H1 (cell line): ENCODE results near the gene GALR1. TPM values are rescaled to one million over a fixed set of nuclear protein-coding genes. Genes with fewer than 3 reads are reported as not detected.

Experiments used
- CTCF ChIA-PET: fragments of 300-600 bp; sonication (Branson Sonifier 250); formaldehyde crosslinking; loops from one replicate; lab custom pipeline; 2021; ENCODE audit not compliant: partially characterized antibody; lab: Charles Lee
- POLR2A ChIA-PET: fragments of 300-600 bp; sonication (Branson Sonifier 250); formaldehyde crosslinking; loops from one replicate; lab custom pipeline; 2021; ENCODE audit warnings: inconsistent platforms; ENCODE audit not compliant: partially characterized antibody; lab: Charles Lee
- DNase-seq, 2 experiments: peaks; one replicate each; pipeline versions ENCODE4 v3.0.0 to v3.0.0-alpha.2; 2010 to 2022; ENCODE audit warnings: low spot score in 2 of 2, low read depth in 1 of 2, mixed read lengths in 1 of 2
- FAIRE-seq: peaks from 2 replicates; lab custom pipeline; 2011; peaks lifted over from hg19 to GRCh38; lab: Jason Lieb, UNC
- H2AFZ ChIP-seq: 2 replicates; pipeline ENCODE4 v1.8.1; 2012; ENCODE audit warnings: low read length, inconsistent platforms
- H2AK5ac ChIP-seq: 2 replicates; pipeline ENCODE4 v1.6.1; 2013; ENCODE audit warnings: low read depth, low read length
- H2BK120ac ChIP-seq: replicated peaks from 2 replicates; pipeline ENCODE3; 2013; ENCODE audit warnings: low read depth, low read length, inconsistent platforms
- H2BK12ac ChIP-seq: 2 replicates; pipeline ENCODE4 v1.6.1; 2013; ENCODE audit warnings: low read depth, low read length
- H2BK15ac ChIP-seq: 2 replicates; pipeline ENCODE4 v1.6.1; 2013; ENCODE audit warnings: low read length
- H2BK20ac ChIP-seq: 2 replicates; pipeline ENCODE4 v1.6.1; 2013; ENCODE audit warnings: low read length
- H2BK5ac ChIP-seq: 2 replicates; pipeline ENCODE4 v1.6.1; 2013; ENCODE audit warnings: low read depth, low read length
- H3K14ac ChIP-seq: 2 replicates; pipeline ENCODE4 v1.6.1; 2013; ENCODE audit warnings: inconsistent platforms; ENCODE audit not compliant: insufficient read length
- H3K18ac ChIP-seq: 2 replicates; pipeline ENCODE4 v1.6.1; 2013; ENCODE audit warnings: low read length; ENCODE audit errors: extremely low read depth
- H3K23ac ChIP-seq: 2 replicates; pipeline ENCODE4 v1.6.1; 2013; ENCODE audit warnings: inconsistent platforms; ENCODE audit not compliant: insufficient read length
- H3K23me2 ChIP-seq: 2 replicates; pipeline ENCODE4 v1.6.1; 2013; ENCODE audit warnings: low read depth, low read length
- H3K27ac ChIP-seq: 2 replicates; pipeline ENCODE4 v1.6.1; 2011; ENCODE audit warnings: low read depth, low read length, inconsistent platforms
- H3K27me3 ChIP-seq, 4 experiments: replicated peaks in 1 of 4; 1 replicate in 1 of 4; 2 replicates in 3 of 4; pipeline versions ENCODE4 v1.6.1 to v1.8.1; 2011 to 2013; ENCODE audit warnings: low read length in 3 of 4, mild to moderate bottlenecking in 3 of 4, inconsistent platforms in 2 of 4, mixed read lengths in 2 of 4, moderate library complexity in 1 of 4; ENCODE audit not compliant: control insufficient read depth in 3 of 4, insufficient read depth in 3 of 4; ENCODE audit errors: extremely low read depth in 1 of 4
- H3K36me3 ChIP-seq, 4 experiments: 2 replicates each; pipeline versions ENCODE4 v1.6.1 to v1.8.1; 2011 to 2013; ENCODE audit warnings: mild to moderate bottlenecking in 4 of 4, low read length in 3 of 4, moderate library complexity in 2 of 4, control low read depth in 1 of 4, inconsistent platforms in 1 of 4; ENCODE audit not compliant: insufficient read depth in 4 of 4, control insufficient read depth in 2 of 4
- H3K4ac ChIP-seq: replicated peaks from 2 replicates; pipeline ENCODE3; 2013; ENCODE audit warnings: low read length, low read depth, mixed read lengths, inconsistent platforms; ENCODE audit not compliant: insufficient read length
- H3K4me1 ChIP-seq, 4 experiments: replicated peaks in 1 of 4; 1 replicate in 1 of 4; 2 replicates in 3 of 4; pipeline versions ENCODE4 v1.6.1 to v1.8.1; 2011 to 2013; ENCODE audit warnings: low read length in 3 of 4, inconsistent platforms in 2 of 4, mixed read lengths in 1 of 4; ENCODE audit not compliant: insufficient read depth in 4 of 4, control insufficient read depth in 3 of 4
- H3K4me2 ChIP-seq, 2 experiments: 2 replicates each; pipeline versions ENCODE4 v1.6.1 to v1.8.1; 2011 to 2013; ENCODE audit warnings: low read depth in 2 of 2, low read length in 2 of 2, control low read depth in 1 of 2, inconsistent platforms in 1 of 2, mild to moderate bottlenecking in 1 of 2; ENCODE audit not compliant: insufficient read depth in 1 of 2
- H3K4me3 ChIP-seq, 4 experiments: fragments of 200-600, 300-600 bp in 1 of 4; sonication (generic), shearing (Covaris generic), sonication (Bioruptor Twin) in 1 of 4; 2 replicates each; pipeline versions ENCODE4 v1.5.1 to v1.8.1; 2011 to 2016; ENCODE audit warnings: low read length in 4 of 4, low read depth in 3 of 4, control low read depth in 2 of 4, inconsistent platforms in 2 of 4, mild to moderate bottlenecking in 2 of 4, mixed read lengths in 1 of 4, moderate library complexity in 1 of 4; ENCODE audit not compliant: insufficient read depth in 2 of 4; ENCODE audit errors: extremely low read depth in 1 of 4
- H3K56ac ChIP-seq: replicated peaks from 2 replicates; pipeline ENCODE3; 2013; ENCODE audit warnings: low read depth, mild to moderate bottlenecking, mixed read lengths, low read length, inconsistent platforms; ENCODE audit not compliant: insufficient read length
- H3K79me1 ChIP-seq: 2 replicates; pipeline ENCODE4 v1.6.1; 2013; ENCODE audit warnings: low read depth, low read length, control low read depth
- H3K79me2 ChIP-seq, 2 experiments: 2 replicates each; pipeline versions ENCODE4 v1.6.1 to v1.8.1; 2012 to 2013; ENCODE audit warnings: low read length in 2 of 2, mild to moderate bottlenecking in 2 of 2, inconsistent platforms in 1 of 2; ENCODE audit not compliant: insufficient read depth in 2 of 2, control insufficient read depth in 1 of 2
- H3K9ac ChIP-seq, 4 experiments: replicated peaks in 1 of 4; 1 replicate in 1 of 4; 2 replicates in 3 of 4; pipeline versions ENCODE4 v1.6.1 to v1.8.1; 2011 to 2013; ENCODE audit warnings: low read depth in 3 of 4, low read length in 3 of 4, control low read depth in 2 of 4, mild to moderate bottlenecking in 2 of 4, moderate library complexity in 2 of 4, inconsistent platforms in 1 of 4; ENCODE audit errors: extremely low read depth in 1 of 4
- H3K9me3 ChIP-seq, 2 experiments: 2 replicates each; pipeline versions ENCODE4 v1.6.1 to v1.8.1; 2012 to 2013; ENCODE audit warnings: mild to moderate bottlenecking in 2 of 2, moderate library complexity in 2 of 2, control low read depth in 1 of 2, inconsistent platforms in 1 of 2, low read depth in 1 of 2, low read length in 1 of 2, mixed read lengths in 1 of 2; ENCODE audit not compliant: insufficient read depth in 2 of 2
- H4K20me1 ChIP-seq, 2 experiments: replicated peaks in 1 of 2; 2 replicates each; pipeline versions ENCODE3 to v1.8.1; 2011 to 2013; ENCODE audit warnings: inconsistent platforms in 2 of 2, low read length in 2 of 2, mild to moderate bottlenecking in 1 of 2; ENCODE audit not compliant: insufficient read depth in 2 of 2, control insufficient read depth in 1 of 2
- H4K5ac ChIP-seq: 2 replicates; pipeline ENCODE4 v1.6.1; 2013; ENCODE audit warnings: low read length, low read depth, mixed read lengths, inconsistent platforms; ENCODE audit not compliant: insufficient read length
- H4K8ac ChIP-seq: 2 replicates; pipeline ENCODE4 v1.8.0; 2013; ENCODE audit warnings: mild to moderate bottlenecking, moderate library complexity, low read length, inconsistent platforms; ENCODE audit not compliant: insufficient read depth; ENCODE audit errors: extremely low read depth
- H4K91ac ChIP-seq: replicated peaks from 2 replicates; pipeline ENCODE3; 2013; ENCODE audit warnings: low read length, mixed read lengths, inconsistent platforms; ENCODE audit not compliant: insufficient read length
- PHF8 ChIP-seq: fragments of 200-600 bp; sonication (generic); conservative IDR thresholded peaks from 2 replicates; pipeline ENCODE4 v1.7.1; 2012; ENCODE audit warnings: low read depth, mild to moderate bottlenecking, inconsistent platforms, low read length, moderate library complexity
- SIN3A ChIP-seq, 2 experiments: IDR thresholded peaks in 1 of 2; conservative IDR thresholded peaks in 1 of 2; 2 replicates each; pipeline ENCODE4 v1.6.1; 2011 to 2012; ENCODE audit warnings: low read length in 2 of 2, improper control_type of control experiment in 1 of 2, low read depth in 1 of 2, mild to moderate bottlenecking in 1 of 2
- WGBS, 2 experiments: shearing (Covaris generic) in 1 of 2; methylation state at CpG; one replicate each; pipeline versions ENCODE4 v1.1.6 to v1.1.7; 2013 to 2015; ENCODE audit warnings: low lambda C conversion rate in 2 of 2, mixed read lengths in 2 of 2, inconsistent platforms in 1 of 2, low coverage in 1 of 2, missing lambda C conversion rate in 1 of 2; ENCODE audit not compliant: insufficient replicate concordance in 2 of 2, insufficient coverage in 1 of 2, insufficient read length in 1 of 2; ENCODE audit errors: extremely low coverage in 1 of 2, missing lambda C conversion rate in 1 of 2; 5-methylcytosine and 5-hydroxymethylcytosine counted together
- polyA plus RNA-seq, 7 experiments: library from polyadenylated mRNA; depleted of rRNA in 3 of 7; stranded (reverse) in 5 of 7; unstranded in 2 of 7; fragments of >200 nt in 5 of 7; fragments of 200-250 nt in 2 of 7; gene quantifications; 1 replicate in 5 of 7; 2 replicates in 1 of 7; 4 replicates in 1 of 7; pipeline versions ENCODE4 v1.2.1 to v1.2.3, GENCODE V29; 2011 to 2013; ENCODE audit warnings: missing spikeins in 2 of 7, mixed read lengths in 2 of 7
- total RNA-seq: library from RNA; stranded (reverse); fragmentation: NEBNext Ultra II Directional; extraction: Animal tissue kit (Norgen Biotek cat#: 25700); gene quantifications from 2 replicates; pipeline ENCODE4 v1.2.1, GENCODE V29; 2021

The GALR1 gene
- total and polyA plus RNA-seq, 2 of the 8 experiments (the other 6 are each of a cell fraction or from before 2014, with no cell fraction given), result 0.09 to 1.6 TPM

DNA sequence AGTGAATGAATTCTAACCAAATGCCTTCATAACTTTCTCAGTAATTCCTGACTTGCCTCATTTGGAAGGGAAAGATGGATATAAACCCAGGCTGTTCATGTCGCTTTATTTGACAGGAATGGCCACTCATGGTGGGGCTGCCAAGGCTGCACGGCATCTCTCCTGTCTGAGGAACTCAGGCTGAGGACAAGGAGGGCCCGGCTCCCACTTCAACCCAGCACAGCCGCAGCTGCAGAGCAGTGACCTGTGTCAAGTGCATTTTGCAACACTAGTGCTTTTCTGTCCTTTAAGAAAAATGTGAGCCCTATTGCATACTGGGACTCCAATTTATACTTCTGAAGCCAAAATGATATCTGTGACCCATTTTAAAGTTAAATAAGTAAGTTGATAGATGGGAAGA lies 45.8 kb upstream of the GALR1 start:
- FAIRE-seq (no peak), DNase-seq (no peak)
- H3K79me2 ChIP-seq, result no peaks in the 10 kb centered on the region
- no peak overlapping the region for H4K8ac ChIP-seq
- no peak overlapping the region for H3K14ac ChIP-seq
- H4K5ac ChIP-seq, result no peak overlapping the region
- no peak for TF ChIP-seq SIN3A (conservative IDR thresholded peaks at IDR 0.05 in 1 of 2, IDR thresholded peaks at IDR 0.05 in 1 of 2; ENCODE audit: low read depth in 1 of 2, low read length in 2 of 2)
- TF ChIP-seq PHF8, result no peak
- no peaks in the 10 kb centered on the region for H3K23me2 ChIP-seq
- ChIA-PET CTCF (interaction anchor here (2.7 kb wide), 1 partner anchor 9 kb away, joined by 8 read pairs; no protein-coding TSS in a partner anchor), POLR2A (interaction anchor here (0.6 kb wide), 1 partner anchor 432 kb away, joined by 3 read pairs; no protein-coding TSS in a partner anchor)
- H3K9me3 ChIP-seq, result no peaks in the 10 kb centered on the region
- no peak overlapping the region for H3K9ac ChIP-seq
- no peak overlapping the region for H3K56ac ChIP-seq
- no peak overlapping the region for H2AFZ ChIP-seq
- no peak overlapping the region for H3K18ac ChIP-seq
- no peak overlapping the region for H2BK15ac ChIP-seq
- H3K27ac ChIP-seq, result no peak overlapping the region
- no peaks in the 10 kb centered on the region for H3K79me1 ChIP-seq
- H2BK12ac ChIP-seq, result no peak overlapping the region
- no peaks in the 10 kb centered on the region for H3K4me1 ChIP-seq
- H2BK120ac ChIP-seq, result no peak overlapping the region
- no peak overlapping the region for H2BK5ac ChIP-seq
- H4K20me1 ChIP-seq, result no peaks in the 10 kb centered on the region
- H3K4me3 ChIP-seq, result no peak overlapping the region
- no peaks in the 10 kb centered on the region for H3K27me3 ChIP-seq
- H3K36me3 ChIP-seq, result no peaks in the 10 kb centered on the region
- no peak overlapping the region for H2BK20ac ChIP-seq
- H3K4me2 ChIP-seq, result no peak overlapping the region
- H4K91ac ChIP-seq, result no peak overlapping the region
- no peak overlapping the region for H2AK5ac ChIP-seq
- 94% methylated on average over 4 of the region's 4 CpGs; no CpG with 5 or more reads in 1 of the 2 experiments for WGBS, 2 experiments
- H3K23ac ChIP-seq, result no peak overlapping the region
- H3K4ac ChIP-seq, result no peak overlapping the region
